Subcutaneous adipose tissue (tissue), 4 donors: ENCODE results near the gene SNX11. TPM values are rescaled to one million over a fixed set of nuclear protein-coding genes. Genes with fewer than 3 reads are reported as not detected.

Source experiments
- CTCF ChIP-seq: fragments of 450-650 bp; IDR thresholded peaks from one replicate; pipeline ENCODE4 v1.5.1; 2016; ENCODE audit warnings: low read depth, mild to moderate bottlenecking, control low read depth, antibody characterized with exemption, moderate library complexity
- total RNA-seq, 4 donors: library from RNA; depleted of rRNA; stranded (reverse); fragments of >200 nt; gene quantifications; one replicate each; pipeline ENCODE4 v1.1.0, GENCODE V29; 2016

Gene SNX11
- total RNA-seq, 4 donors from 2014 or later = 11.9 to 30.9 (median 15.2) TPM

GRCh38 chr17:48081858-48082257 is 25.7 kb upstream of the SNX11 start:
- no peak for TF ChIP-seq CTCF

GRCh38 chr17:48084932-48085331 is 22.6 kb upstream of the SNX11 start:
- no peak for TF ChIP-seq CTCF

GRCh38 chr17:48093341-48094045 is 14.1 kb upstream of the SNX11 start:
- no peak for TF ChIP-seq CTCF

GRCh38 chr17:48095611-48096010 is 12.0 kb upstream of the SNX11 start:
- no peak for TF ChIP-seq CTCF

- TF ChIP-seq CTCF = no peak
Measured at GRCh38 chr17:48100160-48100559, 7.4 kb upstream of the SNX11 start.

GRCh38 chr17:48100591-48101011 is 7.0 kb upstream of the SNX11 start:
- no peak for TF ChIP-seq CTCF

GRCh38 chr17:48101012-48101720 is 6.4 kb upstream of the SNX11 start, which contains the start of gene CBX1:
CBX1 (minus strand) TSS chr17:48101478; CDS start chr17:48077004, 24,474 bp downstream.
- no peak for TF ChIP-seq CTCF
